Measurements from ENCODE around the gene CCDC137.
A peak's percentile ranks its signal among the peaks of the same experiment; 100 is the strongest.

Gene CCDC137

GRCh38 chr17:81644976-81645952 lies 21.3 kb upstream of the CCDC137 start:
- DNase-seq (no peak), ATAC-seq (peak; percentile 8)
- H3K36me3 Mint-ChIP-seq (ENCODE audit: low read depth) = no peaks in the 10 kb centered on the region
- H3K9me3 Mint-ChIP-seq = no peaks in the 10 kb centered on the region
- H3K27me3 Mint-ChIP-seq = peaks cover 22% of the 10 kb centered on the region
- H3K4me3 Mint-ChIP-seq = no peak overlapping the region
- no peaks in the 10 kb centered on the region for H3K4me1 Mint-ChIP-seq
- no peak overlapping the region for H3K27ac Mint-ChIP-seq

- H3K9me3 Mint-ChIP-seq = no peaks in the 10 kb centered on the region
- H3K36me3 Mint-ChIP-seq (ENCODE audit: low read depth) = no peaks in the 10 kb centered on the region
- peaks cover 22% of the 10 kb centered on the region for H3K27me3 Mint-ChIP-seq
- ATAC-seq (no peak), DNase-seq (no peak)
- no peak overlapping the region for H3K27ac Mint-ChIP-seq
- H3K4me1 Mint-ChIP-seq = peaks cover 3% of the 10 kb centered on the region
- H3K4me3 Mint-ChIP-seq = no peak overlapping the region
Observed at GRCh38 chr17:81646869-81647600, 19.5 kb upstream of the CCDC137 start.

DNA sequence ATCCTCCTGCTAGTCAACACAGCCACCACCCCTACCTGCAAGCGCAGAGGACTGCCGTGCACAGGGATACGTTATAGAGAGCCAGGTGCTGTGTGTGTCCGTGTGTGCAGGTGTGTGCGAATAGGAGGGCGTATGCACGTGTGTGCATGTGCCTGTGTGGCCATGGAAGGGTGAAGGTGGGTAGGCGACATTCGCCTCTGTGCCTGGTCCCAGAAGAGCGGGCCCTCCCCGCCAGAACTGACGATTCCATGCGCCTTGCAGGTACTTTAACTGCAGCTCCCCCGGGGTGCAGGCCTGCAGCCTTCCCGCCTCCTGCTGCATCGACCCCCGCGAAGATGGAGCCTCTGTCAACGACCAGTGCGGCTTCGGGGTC lies 18.9 kb upstream of the CCDC137 start:
- no peak overlapping the region for H3K27ac Mint-ChIP-seq
- no peak for ATAC-seq
- no peak for DNase-seq
- H3K9me3 Mint-ChIP-seq = no peaks in the 10 kb centered on the region
- peaks cover 22% of the 10 kb centered on the region for H3K27me3 Mint-ChIP-seq
- H3K36me3 Mint-ChIP-seq (ENCODE audit: low read depth) = no peaks in the 10 kb centered on the region
- H3K4me1 Mint-ChIP-seq = peaks cover 3% of the 10 kb centered on the region
- H3K4me3 Mint-ChIP-seq = no peak overlapping the region

GRCh38 chr17:81648013-81648706 lies 18.4 kb upstream of the CCDC137 start:
- H3K27ac Mint-ChIP-seq = no peak overlapping the region
- H3K9me3 Mint-ChIP-seq = no peaks in the 10 kb centered on the region
- H3K4me3 Mint-ChIP-seq = no peak overlapping the region
- DNase-seq (no peak), ATAC-seq (no peak)
- no peaks in the 10 kb centered on the region for H3K36me3 Mint-ChIP-seq (ENCODE audit: low read depth)
- H3K27me3 Mint-ChIP-seq = peaks cover 22% of the 10 kb centered on the region
- peaks cover 6% of the 10 kb centered on the region for H3K4me1 Mint-ChIP-seq

GRCh38 chr17:81648707-81649085 lies 17.8 kb upstream of the CCDC137 start:
- H3K4me3 Mint-ChIP-seq = no peak overlapping the region
- no peaks in the 10 kb centered on the region for H3K9me3 Mint-ChIP-seq
- H3K27me3 Mint-ChIP-seq = peaks cover 22% of the 10 kb centered on the region
- ATAC-seq (no peak), DNase-seq (no peak)
- H3K27ac Mint-ChIP-seq = no peak overlapping the region
- peaks cover 12% of the 10 kb centered on the region for H3K4me1 Mint-ChIP-seq
- H3K36me3 Mint-ChIP-seq (ENCODE audit: low read depth) = no peaks in the 10 kb centered on the region

GRCh38 chr17:81650951-81651350 lies 15.6 kb upstream of the CCDC137 start:
- no peak for ATAC-seq

DNA sequence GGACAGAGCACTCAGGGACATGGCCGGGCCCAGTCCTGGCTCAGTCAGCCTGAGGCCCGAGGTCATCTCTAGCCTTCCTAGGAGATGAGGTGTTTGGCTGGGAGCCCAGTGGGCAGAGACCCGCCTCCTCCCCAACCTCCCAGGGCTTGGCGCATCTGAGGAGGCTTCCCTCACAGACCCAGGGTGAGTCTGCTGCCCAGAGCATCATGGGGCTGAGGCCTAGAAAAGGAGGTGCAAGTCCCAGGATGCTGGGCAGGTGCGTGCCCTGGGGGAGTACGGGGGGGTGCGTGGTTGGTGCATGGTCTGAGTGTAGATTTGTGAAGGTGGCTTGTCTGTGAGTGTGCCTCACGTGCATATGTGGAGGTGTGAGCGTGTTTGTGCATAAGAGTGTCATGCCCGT lies 14.8 kb upstream of the CCDC137 start:
- H3K9me3 Mint-ChIP-seq = no peaks in the 10 kb centered on the region
- ATAC-seq (no peak), DNase-seq (no peak)
- H3K4me3 Mint-ChIP-seq = no peak overlapping the region
- H3K27ac Mint-ChIP-seq = no peak overlapping the region
- no peaks in the 10 kb centered on the region for H3K36me3 Mint-ChIP-seq (ENCODE audit: low read depth)
- H3K4me1 Mint-ChIP-seq = peaks cover 12% of the 10 kb centered on the region
- H3K27me3 Mint-ChIP-seq = peaks cover 22% of the 10 kb centered on the region

More at GRCh38 chr17:81650951-81651350, 15.6 kb upstream of the CCDC137 start:
- no peaks in the 10 kb centered on the region for H3K36me3 Mint-ChIP-seq (ENCODE audit: low read depth)
- peaks cover 22% of the 10 kb centered on the region for H3K27me3 Mint-ChIP-seq
- no peaks in the 10 kb centered on the region for H3K9me3 Mint-ChIP-seq
- no peak overlapping the region for H3K4me3 Mint-ChIP-seq
- DNase-seq = no peak
- H3K27ac Mint-ChIP-seq = no peak overlapping the region
- peaks cover 12% of the 10 kb centered on the region for H3K4me1 Mint-ChIP-seq

- peak; percentile 44 for DNase-seq
- H3K27me3 Mint-ChIP-seq = peaks cover 14% of the 10 kb centered on the region
- peak; percentile 68 for ATAC-seq
- H3K9me3 Mint-ChIP-seq = no peaks in the 10 kb centered on the region
- peaks cover 12% of the 10 kb centered on the region for H3K4me1 Mint-ChIP-seq
- H3K36me3 Mint-ChIP-seq (ENCODE audit: low read depth) = no peaks in the 10 kb centered on the region
- H3K27ac Mint-ChIP-seq = peak overlapping the region; percentile 69
- peak overlapping the region; percentile 74 for H3K4me3 Mint-ChIP-seq
Observed at GRCh38 chr17:81652906-81653771, 13.4 kb upstream of the CCDC137 start.

- no peaks in the 10 kb centered on the region for H3K9me3 Mint-ChIP-seq
- no peak overlapping the region for H3K4me3 Mint-ChIP-seq
- H3K36me3 Mint-ChIP-seq (ENCODE audit: low read depth) = no peaks in the 10 kb centered on the region
- DNase-seq (no peak), ATAC-seq (no peak)
- no peak overlapping the region for H3K27ac Mint-ChIP-seq
- peaks cover 12% of the 10 kb centered on the region for H3K4me1 Mint-ChIP-seq
- H3K27me3 Mint-ChIP-seq = no peaks in the 10 kb centered on the region
Observed at GRCh38 chr17:81655378-81656117, 11.0 kb upstream of the CCDC137 start.

DNA sequence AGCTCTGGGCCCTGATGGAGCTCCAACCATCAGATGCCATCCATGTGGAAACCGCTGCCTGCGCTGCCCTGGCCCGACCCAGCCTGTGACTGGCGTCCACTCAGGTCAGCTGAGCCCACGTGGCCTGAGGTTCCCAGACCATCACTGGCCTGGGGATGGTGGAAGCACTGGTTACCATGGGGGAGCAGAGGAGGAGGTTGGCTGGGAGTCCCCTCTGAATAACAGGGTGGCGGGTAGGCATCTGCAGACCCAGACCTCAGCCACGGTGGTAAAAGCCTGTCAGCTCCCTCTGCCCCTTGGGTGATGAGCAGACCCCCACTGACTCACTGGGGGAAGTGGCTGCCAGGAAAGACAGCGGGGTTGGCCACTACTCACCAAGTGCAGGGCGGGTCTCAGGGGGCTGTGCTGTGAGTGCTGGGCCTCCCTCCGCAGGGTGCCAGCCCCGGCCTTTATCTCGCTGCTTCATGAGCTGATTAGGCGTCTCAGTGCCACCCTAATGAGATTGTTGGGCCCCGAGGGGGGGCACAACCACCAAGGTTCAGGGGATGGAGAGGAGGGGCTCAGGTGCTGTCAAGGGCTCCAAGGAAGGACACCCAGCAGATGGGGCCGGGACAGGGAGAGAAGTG lies 10.3 kb upstream of the CCDC137 start, which contains the start of gene PDE6G:
Gene PDE6G (minus strand): TSS at position 425 of the 626 bp plus-strand sequence. CDS start 3,237 bp downstream, outside the sequence.
- ATAC-seq (no peak), DNase-seq (no peak)
- Mint-ChIP-seq H3K4me1 (peaks cover 12% of the 10 kb centered on the region), H3K4me3 (no peak within 1 kb of the TSS), H3K27ac (no peak within 1 kb of the TSS), H3K36me3 (ENCODE audit: low read depth) (no peaks in the 10 kb centered on the region), H3K9me3 (no peaks in the 10 kb centered on the region), H3K27me3 (no peaks in the 10 kb centered on the region)

DNA sequence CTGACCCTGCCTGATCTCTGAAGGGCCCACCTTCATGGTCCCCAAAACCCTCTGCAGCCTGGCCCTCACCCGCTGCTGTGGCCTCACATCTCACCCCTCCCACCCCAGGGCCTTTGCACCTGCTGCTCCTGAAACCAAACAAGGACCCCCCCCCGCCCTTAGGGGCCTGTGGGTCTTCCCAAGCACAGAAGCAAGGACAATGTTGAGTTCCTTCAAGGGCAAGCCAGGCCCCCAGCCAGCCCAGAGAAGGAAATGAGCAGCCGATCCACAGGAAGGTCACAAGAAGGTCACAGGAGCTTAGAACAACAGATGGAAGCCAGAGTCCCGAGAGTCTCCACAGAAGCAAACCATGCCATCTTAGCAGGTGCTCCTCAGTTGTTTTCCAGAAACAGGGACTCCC lies 9.7 kb upstream of the CCDC137 start:
- no peak for ATAC-seq
- Mint-ChIP-seq H3K4me3 (no peak overlapping the region), H3K9me3 (no peaks in the 10 kb centered on the region), H3K4me1 (peaks cover 10% of the 10 kb centered on the region), H3K36me3 (ENCODE audit: low read depth) (no peaks in the 10 kb centered on the region), H3K27ac (no peak overlapping the region), H3K27me3 (no peaks in the 10 kb centered on the region)
- DNase-seq = no peak

DNA sequence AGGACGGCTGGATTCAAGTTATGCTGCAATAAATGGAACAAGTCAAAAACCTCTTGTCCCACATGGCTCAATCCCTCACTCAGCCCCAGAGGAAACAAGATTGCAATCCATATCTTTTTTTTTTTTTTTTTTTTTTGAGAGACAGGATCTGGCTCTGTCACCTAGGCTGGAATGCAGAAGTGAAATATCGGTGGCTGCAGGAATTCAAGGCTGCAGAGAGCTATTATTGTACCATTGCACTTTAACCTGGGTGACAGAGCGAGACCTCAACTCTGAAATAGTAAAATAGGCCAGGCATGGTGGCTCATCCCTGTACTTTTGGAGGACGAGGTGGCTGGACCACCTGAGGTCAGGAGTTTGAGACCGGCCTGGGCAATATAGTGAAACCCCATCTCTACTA lies 7.5 kb upstream of the CCDC137 start:
- peaks cover 15% of the 10 kb centered on the region for H3K4me1 Mint-ChIP-seq
- DNase-seq = no peak
- H3K9me3 Mint-ChIP-seq = no peaks in the 10 kb centered on the region
- H3K4me3 Mint-ChIP-seq = no peak overlapping the region
- no peaks in the 10 kb centered on the region for H3K27me3 Mint-ChIP-seq
- H3K27ac Mint-ChIP-seq = no peak overlapping the region
- no peak for ATAC-seq
- peaks cover under 1% of the 10 kb centered on the region for H3K36me3 Mint-ChIP-seq (ENCODE audit: low read depth)

GRCh38 chr17:81660441-81660840 lies 6.1 kb upstream of the CCDC137 start:
- H3K27ac Mint-ChIP-seq = no peak overlapping the region
- no peak overlapping the region for H3K4me3 Mint-ChIP-seq
- DNase-seq (no peak), ATAC-seq (no peak)
- H3K9me3 Mint-ChIP-seq = no peaks in the 10 kb centered on the region
- H3K27me3 Mint-ChIP-seq = no peaks in the 10 kb centered on the region
- peaks cover 29% of the 10 kb centered on the region for H3K4me1 Mint-ChIP-seq
- H3K36me3 Mint-ChIP-seq (ENCODE audit: low read depth) = peaks cover 10% of the 10 kb centered on the region

All from activated naive CD8-positive, alpha-beta T cell treated with anti-CD3 and anti-CD28 coated beads, Interleukin-2, amount 50 U/mL, for 24 hours (primary cell).